ENCODE data around the gene HDAC9. TPM values are rescaled to one million over a fixed set of nuclear protein-coding genes. Genes with fewer than 3 reads are reported as not detected.

The HDAC9 gene
- total RNA-seq, 2 experiments from 2014 or later: 1.5 to 3.0 TPM

- CTCF ChIA-PET: no interaction called here
- ATAC-seq: no peak
- no peak for TF ChIP-seq CTCF (IDR thresholded peaks at IDR 0.05)
- Mint-ChIP-seq H3K27ac (no peak overlapping the region), H3K9me3 (no peaks in the 10 kb centered on the region), H3K36me3 (ENCODE audit: low read depth) (no peaks in the 10 kb centered on the region), H3K4me1 (ENCODE audit: low read depth) (no peaks in the 10 kb centered on the region), H3K4me3 (no peak overlapping the region), H3K27me3 (no peaks in the 10 kb centered on the region)
- POLR2A ChIA-PET: interaction anchor here (0.6 kb wide), 1 partner anchor 24 kb away, joined by 3 read pairs; no protein-coding TSS in a partner anchor
- DNase-seq: no peak
- intact Hi-C loops (cut with micrococcal nuclease): no loop called here
Measured at GRCh38 chr7:18521236-18521589, 25.7 kb downstream of the HDAC9 start.

- no peak for TF ChIP-seq CTCF (IDR thresholded peaks at IDR 0.05)
- Mint-ChIP-seq H3K27me3 (no peaks in the 10 kb centered on the region), H3K27ac (peak overlapping the region; percentile 60), H3K9me3 (no peaks in the 10 kb centered on the region), H3K4me3 (no peak overlapping the region), H3K36me3 (ENCODE audit: low read depth) (no peaks in the 10 kb centered on the region), H3K4me1 (ENCODE audit: low read depth) (no peaks in the 10 kb centered on the region)
- ATAC-seq (peak; percentile 93), DNase-seq (peak; percentile 9)
- intact Hi-C loops (cut with micrococcal nuclease): no loop called here
- POLR2A ChIA-PET: interaction anchor here (0.6 kb wide), 1 partner anchor 24 kb away, joined by 3 read pairs; no protein-coding TSS in a partner anchor
- CTCF ChIA-PET: no interaction called here
Measured at GRCh38 chr7:18521945-18522566, 26.5 kb downstream of the HDAC9 start.

GRCh38 chr7:18524248-18524647 lies 28.7 kb downstream of the HDAC9 start:
- intact Hi-C loops (cut with micrococcal nuclease): no loop called here
- H3K9me3 Mint-ChIP-seq: no peaks in the 10 kb centered on the region
- ATAC-seq: no peak
- H3K4me3 Mint-ChIP-seq: no peak overlapping the region
- no peaks in the 10 kb centered on the region for H3K36me3 Mint-ChIP-seq (ENCODE audit: low read depth)
- no peaks in the 10 kb centered on the region for H3K4me1 Mint-ChIP-seq (ENCODE audit: low read depth)
- TF ChIP-seq CTCF (IDR thresholded peaks at IDR 0.05): no peak
- no peaks in the 10 kb centered on the region for H3K27me3 Mint-ChIP-seq
- DNase-seq: no peak
- CTCF ChIA-PET: no interaction called here
- POLR2A ChIA-PET: no interaction called here
- no peak overlapping the region for H3K27ac Mint-ChIP-seq

GRCh38 chr7:18526368-18526878 lies 30.9 kb downstream of the HDAC9 start:
- Mint-ChIP-seq H3K36me3 (ENCODE audit: low read depth) (no peaks in the 10 kb centered on the region), H3K9me3 (no peaks in the 10 kb centered on the region), H3K4me1 (ENCODE audit: low read depth) (no peaks in the 10 kb centered on the region), H3K27me3 (no peaks in the 10 kb centered on the region), H3K4me3 (no peak overlapping the region), H3K27ac (no peak overlapping the region)
- no peak for TF ChIP-seq CTCF (IDR thresholded peaks at IDR 0.05)
- DNase-seq: no peak
- POLR2A ChIA-PET: no interaction called here
- intact Hi-C loops (cut with micrococcal nuclease): no loop called here
- no peak for ATAC-seq
- CTCF ChIA-PET: interaction anchor here (0.7 kb wide), 1 partner anchor 9 kb away, joined by 3 read pairs; no protein-coding TSS in a partner anchor

- Mint-ChIP-seq H3K27ac (no peak overlapping the region), H3K9me3 (no peaks in the 10 kb centered on the region), H3K4me3 (no peak overlapping the region), H3K36me3 (ENCODE audit: low read depth) (no peaks in the 10 kb centered on the region), H3K27me3 (no peaks in the 10 kb centered on the region), H3K4me1 (ENCODE audit: low read depth) (peaks cover 2% of the 10 kb centered on the region)
- DNase-seq: no peak
- ChIA-PET CTCF (no interaction called here), POLR2A (no interaction called here)
- intact Hi-C loops (cut with micrococcal nuclease): no loop called here
- TF ChIP-seq CTCF (IDR thresholded peaks at IDR 0.05): no peak
- ATAC-seq: no peak
Measured at GRCh38 chr7:18529239-18529638, 33.7 kb downstream of the HDAC9 start.

Measured in activated CD8-positive, alpha-beta T cell treated with anti-CD3 and anti-CD28 coated beads for 36 hours (primary cell).